ENCODE data around the gene NOC4L. TPM values are rescaled to one million over a fixed set of nuclear protein-coding genes. Genes with fewer than 3 reads are reported as not detected.

The NOC4L gene
- total RNA-seq, 1 experiment from 2014 or later = 11.9 TPM

GRCh38 chr12:132151766-132152410 is 7.6 kb downstream of the NOC4L start:
- Histone ChIP-seq H3K27me3 (replicated peaks) (no peaks in the 10 kb centered on the region), H3K27ac (no peak overlapping the region), H3K4me3 (no peak overlapping the region), H3K4me1 (replicated peaks) (no peaks in the 10 kb centered on the region), H3K36me3 (peaks cover 25% of the 10 kb centered on the region), H3K9me3 (replicated peaks) (no peaks in the 10 kb centered on the region)
- no peak for DNase-seq (ENCODE audit: low read depth in 1 of 2, low spot score in 2 of 2)

DNA sequence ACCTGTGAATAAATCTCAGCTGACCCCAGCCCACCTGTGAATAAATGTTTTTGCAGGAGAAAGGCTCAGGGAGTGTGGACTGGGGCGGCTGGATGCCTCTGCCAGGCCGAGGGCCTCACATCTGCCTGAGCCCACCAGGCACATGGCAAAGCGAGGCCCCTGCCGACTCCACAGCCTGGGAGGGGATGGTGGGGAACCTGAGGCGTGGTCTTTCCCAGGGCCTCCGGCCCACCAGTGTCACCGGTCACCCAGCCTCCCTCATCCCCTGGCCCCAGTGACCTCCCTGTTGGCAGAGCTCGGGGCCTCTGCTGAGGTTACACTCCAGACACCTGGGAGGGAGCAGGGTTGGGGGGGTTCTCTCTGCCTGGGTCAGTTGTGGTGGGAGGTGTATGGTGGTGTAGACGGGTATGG is 8.2 kb downstream of the NOC4L start:
- Histone ChIP-seq H3K4me3 (no peak overlapping the region), H3K27ac (no peak overlapping the region), H3K27me3 (replicated peaks) (no peaks in the 10 kb centered on the region), H3K9me3 (replicated peaks) (no peaks in the 10 kb centered on the region), H3K4me1 (replicated peaks) (no peaks in the 10 kb centered on the region), H3K36me3 (peaks cover 25% of the 10 kb centered on the region)
- DNase-seq (ENCODE audit: low read depth in 1 of 2, low spot score in 2 of 2) = no peak

GRCh38 chr12:132152953-132153352 is 8.7 kb downstream of the NOC4L start:
- H3K27me3 ChIP-seq (replicated peaks) = no peaks in the 10 kb centered on the region
- peaks cover 20% of the 10 kb centered on the region for H3K36me3 ChIP-seq
- no peaks in the 10 kb centered on the region for H3K4me1 ChIP-seq (replicated peaks)
- no peak for DNase-seq (ENCODE audit: low read depth in 1 of 2, low spot score in 2 of 2)
- no peak overlapping the region for H3K27ac ChIP-seq
- H3K9me3 ChIP-seq (replicated peaks) = no peaks in the 10 kb centered on the region
- no peak overlapping the region for H3K4me3 ChIP-seq

- no peaks in the 10 kb centered on the region for H3K27me3 ChIP-seq (replicated peaks)
- H3K27ac ChIP-seq = no peak overlapping the region
- DNase-seq (ENCODE audit: low read depth in 1 of 2, low spot score in 2 of 2) = peak in 1 of 2 experiments; percentile 53
- no peak overlapping the region for H3K4me3 ChIP-seq
- no peaks in the 10 kb centered on the region for H3K4me1 ChIP-seq (replicated peaks)
- peaks cover 16% of the 10 kb centered on the region for H3K36me3 ChIP-seq
- no peaks in the 10 kb centered on the region for H3K9me3 ChIP-seq (replicated peaks)
Observed at GRCh38 chr12:132153501-132154340, 9.5 kb downstream of the NOC4L start.

GRCh38 chr12:132154341-132154761 is 10.1 kb downstream of the NOC4L start:
- DNase-seq (ENCODE audit: low read depth in 1 of 2, low spot score in 2 of 2) = no peak
- peaks cover 16% of the 10 kb centered on the region for H3K36me3 ChIP-seq

GRCh38 chr12:132154941-132155770 is 10.9 kb downstream of the NOC4L start:
- no peak overlapping the region for H3K4me3 ChIP-seq
- no peaks in the 10 kb centered on the region for H3K4me1 ChIP-seq (replicated peaks)
- no peak for DNase-seq (ENCODE audit: low read depth in 1 of 2, low spot score in 2 of 2)
- H3K27ac ChIP-seq = no peak overlapping the region
- H3K9me3 ChIP-seq (replicated peaks) = no peaks in the 10 kb centered on the region
- no peaks in the 10 kb centered on the region for H3K27me3 ChIP-seq (replicated peaks)
- H3K36me3 ChIP-seq = peaks cover 16% of the 10 kb centered on the region

More at GRCh38 chr12:132154341-132154761, 10.1 kb downstream of the NOC4L start:
- Histone ChIP-seq H3K4me1 (replicated peaks) (no peaks in the 10 kb centered on the region), H3K27ac (no peak overlapping the region), H3K9me3 (replicated peaks) (no peaks in the 10 kb centered on the region), H3K27me3 (replicated peaks) (no peaks in the 10 kb centered on the region), H3K4me3 (no peak overlapping the region)

GRCh38 chr12:132155771-132156572 is 11.7 kb downstream of the NOC4L start:
- H3K27ac ChIP-seq = no peak overlapping the region
- peaks cover 15% of the 10 kb centered on the region for H3K36me3 ChIP-seq
- no peaks in the 10 kb centered on the region for H3K9me3 ChIP-seq (replicated peaks)
- DNase-seq (ENCODE audit: low read depth in 1 of 2, low spot score in 2 of 2) = no peak
- H3K27me3 ChIP-seq (replicated peaks) = no peaks in the 10 kb centered on the region
- H3K4me1 ChIP-seq (replicated peaks) = no peaks in the 10 kb centered on the region
- H3K4me3 ChIP-seq = no peak overlapping the region

GRCh38 chr12:132156573-132157325 is 12.5 kb downstream of the NOC4L start:
- Histone ChIP-seq H3K4me3 (no peak overlapping the region), H3K4me1 (replicated peaks) (no peaks in the 10 kb centered on the region), H3K36me3 (peaks cover 8% of the 10 kb centered on the region), H3K27ac (no peak overlapping the region), H3K27me3 (replicated peaks) (no peaks in the 10 kb centered on the region), H3K9me3 (replicated peaks) (no peaks in the 10 kb centered on the region)
- no peak for DNase-seq (ENCODE audit: low read depth in 1 of 2, low spot score in 2 of 2)

- no peak overlapping the region for H3K27ac ChIP-seq
- no peaks in the 10 kb centered on the region for H3K27me3 ChIP-seq (replicated peaks)
- H3K4me3 ChIP-seq = no peak overlapping the region
- DNase-seq (ENCODE audit: low read depth in 1 of 2, low spot score in 2 of 2) = no peak
- peaks cover 10% of the 10 kb centered on the region for H3K4me1 ChIP-seq (replicated peaks)
- no peaks in the 10 kb centered on the region for H3K9me3 ChIP-seq (replicated peaks)
- no peaks in the 10 kb centered on the region for H3K36me3 ChIP-seq
Observed at GRCh38 chr12:132157733-132158409, 13.6 kb downstream of the NOC4L start.

DNA sequence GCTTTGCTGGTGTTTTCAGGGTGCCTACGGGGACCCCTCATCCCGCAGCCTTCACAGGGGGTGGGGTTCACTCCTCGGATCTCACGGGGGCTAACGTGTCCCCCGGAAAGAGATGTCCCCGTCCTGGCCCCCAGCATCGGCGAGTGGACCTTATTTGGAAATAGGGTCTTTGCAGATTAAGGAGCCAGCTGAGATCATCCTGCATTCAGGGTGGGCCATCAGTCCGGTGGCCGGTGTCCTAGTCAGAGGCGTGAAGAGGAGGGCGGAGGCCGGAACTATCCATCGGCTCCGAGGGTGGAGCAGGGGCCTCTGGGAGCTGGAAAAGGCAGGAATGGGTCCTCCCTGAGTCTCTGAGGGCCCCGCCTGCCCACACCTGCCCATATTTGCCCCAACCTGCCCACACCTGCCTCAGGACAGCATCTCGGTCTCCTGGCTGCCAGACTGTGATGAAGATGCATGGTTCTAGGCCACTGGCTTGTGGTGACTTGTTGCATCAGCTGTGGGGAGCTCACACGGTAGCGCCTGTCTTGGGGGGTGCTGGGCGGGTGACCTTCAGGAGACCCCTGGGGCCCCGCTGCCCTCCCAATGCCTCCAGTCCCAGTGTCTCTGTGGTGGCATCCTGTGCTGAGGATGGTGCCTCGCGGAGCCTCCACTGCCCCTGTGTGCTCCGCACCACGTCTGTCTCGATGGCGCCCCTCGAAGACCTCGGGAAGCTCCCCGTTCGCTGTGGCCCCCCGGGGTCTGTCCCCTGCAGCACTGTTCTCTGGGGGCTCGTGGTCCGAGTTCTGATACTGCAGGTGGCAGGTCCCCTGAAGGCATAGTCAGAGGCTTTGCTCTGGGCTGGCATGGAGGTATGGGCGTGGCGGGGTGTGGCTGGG is 14.7 kb downstream of the NOC4L start:
- H3K27me3 ChIP-seq (replicated peaks) = no peaks in the 10 kb centered on the region
- no peak overlapping the region for H3K4me3 ChIP-seq
- no peaks in the 10 kb centered on the region for H3K36me3 ChIP-seq
- peaks cover 15% of the 10 kb centered on the region for H3K4me1 ChIP-seq (replicated peaks)
- no peak for DNase-seq (ENCODE audit: low read depth in 1 of 2, low spot score in 2 of 2)
- no peaks in the 10 kb centered on the region for H3K9me3 ChIP-seq (replicated peaks)
- no peak overlapping the region for H3K27ac ChIP-seq

GRCh38 chr12:132159555-132160003 is 15.3 kb downstream of the NOC4L start:
- Histone ChIP-seq H3K4me1 (replicated peaks) (peaks cover 15% of the 10 kb centered on the region), H3K27me3 (replicated peaks) (no peaks in the 10 kb centered on the region), H3K36me3 (no peaks in the 10 kb centered on the region), H3K4me3 (no peak overlapping the region), H3K9me3 (replicated peaks) (no peaks in the 10 kb centered on the region), H3K27ac (no peak overlapping the region)
- no peak for DNase-seq (ENCODE audit: low read depth in 1 of 2, low spot score in 2 of 2)

Data from SJSA1 (cell line).